Fibroblast of upper back skin (primary cell): ENCODE measurements around the gene MTERF1.
"Not testable (repeated sequence)": the region's sequence is repeated elsewhere in the genome, so short reads cannot be mapped to it uniquely, and the experiment has no call there.

Source experiments
- DNase-seq: peaks from one replicate; pipeline ENCODE4 v3.0.0-alpha.2; 2013

Gene MTERF1

GRCh38 chr7:91880413-91881241 is at the start of gene MTERF1:
TSS of gene MTERF1 (minus strand) at chr7:91880702. CDS start at chr7:91880083, 619 bp downstream.
- peak; percentile 92 for DNase-seq

DNA sequence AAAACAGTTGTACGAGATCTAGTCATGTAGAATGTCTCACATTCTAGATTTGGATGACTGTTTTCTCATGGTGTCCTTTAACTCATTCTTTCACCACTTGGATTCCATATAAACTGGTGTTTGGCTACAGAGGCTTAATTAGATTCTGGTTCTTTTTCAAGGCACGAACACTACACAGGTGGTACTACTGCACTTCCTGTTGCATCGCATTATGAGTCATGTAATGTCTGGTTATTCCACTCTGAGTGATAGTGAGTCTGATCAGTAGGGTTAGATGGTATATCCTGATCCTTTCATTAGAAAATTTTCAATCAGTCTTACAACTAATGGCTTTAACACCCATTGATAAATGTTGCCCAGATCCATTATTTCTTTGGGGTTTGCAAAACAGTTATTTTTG is 49.0 kb upstream of the MTERF1 start:
- no peak for DNase-seq

- no peak for DNase-seq
Observed at GRCh38 chr7:91927912-91928311, 47.4 kb upstream of the MTERF1 start.

DNA sequence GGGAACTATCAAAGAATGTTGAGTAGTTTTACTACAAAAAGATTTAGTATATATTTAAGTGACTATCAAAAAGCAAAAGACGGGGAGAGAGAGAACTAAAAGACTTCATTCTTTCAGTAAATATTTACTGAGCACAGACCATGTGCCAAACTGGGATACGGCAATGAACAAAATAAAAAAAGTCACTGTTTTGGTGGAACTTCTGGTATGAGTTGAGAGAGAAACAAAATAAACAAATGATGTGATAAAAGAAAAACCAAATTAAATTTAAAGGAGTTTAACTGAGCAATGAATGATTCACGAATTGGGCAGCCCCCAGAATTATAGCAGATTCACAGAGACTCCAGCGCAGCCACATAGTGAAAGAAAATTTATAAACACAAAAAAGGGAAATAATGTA is 42.4 kb upstream of the MTERF1 start:
- no peak for DNase-seq

DNA sequence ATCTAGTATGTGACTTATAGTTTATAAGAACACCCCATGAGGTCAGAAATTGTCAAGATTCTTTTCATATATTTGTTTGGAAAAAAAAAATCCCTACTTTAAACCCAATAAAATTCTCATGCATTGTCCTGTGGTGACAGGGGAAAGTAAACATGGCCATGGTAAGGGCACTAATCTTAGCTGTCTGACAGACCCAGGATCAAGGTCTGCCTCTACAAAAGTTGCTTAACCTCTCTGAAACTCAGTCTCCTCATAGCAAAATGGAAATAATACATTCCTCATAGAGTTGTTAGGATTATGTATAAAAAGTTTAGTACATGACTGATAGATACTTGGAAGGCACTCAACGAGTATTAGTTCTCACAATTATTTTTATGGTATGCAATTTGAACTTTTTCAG is 37.9 kb upstream of the MTERF1 start:
- DNase-seq = no peak

DNA sequence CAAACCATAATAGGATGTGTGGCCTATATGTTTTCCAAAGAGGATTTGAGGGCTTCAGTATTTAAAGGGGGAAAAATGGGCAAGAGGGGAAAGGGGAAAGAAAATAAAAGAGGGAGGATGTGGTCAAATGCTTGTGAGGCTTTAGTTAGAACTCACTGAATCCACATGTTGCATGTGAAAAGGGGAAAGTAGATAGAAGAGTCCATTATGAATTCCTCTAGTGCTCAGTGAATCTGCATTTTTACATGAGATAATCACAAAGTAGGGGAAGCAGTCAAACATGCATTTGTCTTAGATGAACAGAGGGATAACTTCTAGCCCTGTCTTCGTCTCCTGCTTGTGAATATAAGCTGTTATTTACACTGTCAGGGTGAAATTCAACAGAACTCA is 35.5 kb upstream of the MTERF1 start:
- DNase-seq = peak; percentile 24

- DNase-seq = peak; percentile 50
Observed at GRCh38 chr7:91915401-91916050, 35.0 kb upstream of the MTERF1 start.

DNA sequence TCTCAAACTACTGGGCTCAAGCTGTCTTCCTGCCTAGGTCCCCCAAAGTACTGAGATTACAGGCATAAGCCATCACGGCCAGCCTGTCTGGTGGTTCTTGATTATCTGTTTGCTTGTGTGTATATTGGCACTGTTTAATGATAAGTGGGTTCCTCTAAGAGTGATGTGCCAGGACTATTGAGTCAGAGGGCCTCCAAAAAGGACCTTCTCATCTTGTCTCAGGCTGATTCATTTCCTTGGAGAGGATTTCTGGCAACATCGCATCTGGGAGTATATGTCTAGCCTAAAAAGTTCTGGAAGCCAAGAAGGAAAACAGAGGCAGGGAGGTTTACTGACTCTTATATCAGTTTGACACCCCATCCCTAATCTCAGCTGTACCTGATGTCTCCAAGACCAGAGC is 33.1 kb upstream of the MTERF1 start:
- peak; percentile 73 for DNase-seq

DNA sequence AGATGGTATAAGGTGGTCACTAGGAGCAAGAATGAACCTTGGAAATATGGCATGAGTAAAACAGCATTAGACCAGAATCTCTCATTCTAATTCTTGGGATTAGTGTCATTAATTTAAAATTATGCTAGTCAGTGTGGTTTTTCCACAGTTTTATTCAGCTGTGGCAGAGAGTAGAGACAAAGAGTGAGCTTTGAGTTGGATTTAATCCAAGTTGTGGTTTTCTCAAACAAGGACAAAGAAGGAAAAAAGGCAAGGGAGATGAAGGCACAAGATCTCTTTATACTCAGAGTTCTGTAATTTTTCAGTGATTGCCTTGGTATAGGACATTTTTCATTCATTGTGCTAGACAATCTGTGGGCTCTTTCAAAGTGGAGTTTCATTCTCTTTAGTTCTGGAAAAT is 32.0 kb upstream of the MTERF1 start:
- peak; percentile 48 for DNase-seq

DNA sequence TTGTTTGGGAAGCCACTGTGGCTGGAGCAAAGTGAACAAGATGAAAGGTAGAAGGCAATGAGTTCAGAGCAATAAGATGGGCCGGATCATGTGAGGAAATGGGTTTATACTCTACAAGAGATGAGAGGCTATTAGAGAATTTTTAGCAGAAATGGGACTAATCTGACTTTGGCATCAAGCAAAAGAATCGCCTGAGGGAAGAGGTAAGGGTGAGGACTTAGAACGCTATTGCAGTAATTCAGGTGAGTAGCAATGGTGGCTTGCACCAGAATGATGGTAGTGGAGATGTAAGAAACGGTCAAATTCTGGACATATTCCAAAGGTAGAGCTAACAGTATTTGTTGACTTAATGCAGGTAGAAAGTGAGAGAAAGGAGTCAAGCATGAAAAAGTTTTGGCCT is 30.6 kb upstream of the MTERF1 start:
- no peak for DNase-seq

DNA sequence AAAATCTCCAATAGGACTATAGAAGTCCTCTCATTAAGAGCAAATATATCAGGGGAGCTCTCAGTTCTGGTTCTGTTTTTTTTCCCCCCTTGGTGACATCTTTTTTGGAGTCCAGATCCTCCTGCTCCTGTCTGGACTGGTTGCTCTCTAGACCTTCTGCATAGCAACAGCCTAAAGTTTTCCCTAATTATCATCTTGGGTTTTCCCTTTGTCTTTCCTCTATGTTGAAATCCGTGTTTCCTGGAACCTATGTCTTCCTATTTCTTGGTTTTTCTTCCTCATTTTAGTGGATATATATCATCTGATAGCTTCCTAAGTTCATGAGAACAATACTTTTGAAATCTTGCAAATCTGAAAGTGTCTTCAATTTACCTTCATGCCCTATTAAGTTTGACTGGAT is 29.7 kb upstream of the MTERF1 start:
- DNase-seq = no peak

GRCh38 chr7:91899563-91899962 is 19.1 kb upstream of the MTERF1 start:
- no peak for DNase-seq

DNA sequence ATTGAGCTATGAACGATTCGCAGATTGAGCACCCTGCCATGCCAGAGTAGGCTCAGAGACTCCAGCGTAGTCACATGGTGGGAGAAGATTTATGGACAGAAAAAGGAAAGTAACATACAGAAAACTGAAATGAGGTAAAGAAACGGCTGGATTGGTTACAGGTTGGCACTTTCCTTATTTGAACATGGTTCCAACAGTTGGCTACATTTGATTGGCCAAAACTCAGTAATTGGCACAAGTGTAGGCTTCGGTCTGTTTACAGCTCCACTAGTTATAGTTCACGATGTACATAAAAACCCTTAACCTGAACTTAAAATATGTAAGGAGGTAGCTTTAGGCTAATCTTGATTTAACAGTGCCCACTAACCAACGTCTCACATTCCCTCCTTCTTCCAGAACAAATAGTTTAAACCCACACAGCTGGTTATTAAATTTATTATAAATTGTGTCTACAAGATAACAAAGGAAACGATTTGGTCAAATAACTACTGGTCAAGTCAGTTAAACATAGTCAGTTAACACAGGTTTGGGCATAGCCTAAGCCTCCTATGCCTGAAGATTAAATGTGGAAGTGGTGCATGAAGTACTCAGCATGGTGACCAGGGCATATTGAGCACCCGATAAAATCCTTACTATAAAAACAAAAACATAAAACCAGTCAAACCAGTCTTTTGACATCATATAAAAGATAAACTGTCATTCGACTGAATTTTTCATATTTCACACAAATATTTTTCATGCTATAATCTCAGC is 17.9 kb upstream of the MTERF1 start:
- DNase-seq = no peak

DNA sequence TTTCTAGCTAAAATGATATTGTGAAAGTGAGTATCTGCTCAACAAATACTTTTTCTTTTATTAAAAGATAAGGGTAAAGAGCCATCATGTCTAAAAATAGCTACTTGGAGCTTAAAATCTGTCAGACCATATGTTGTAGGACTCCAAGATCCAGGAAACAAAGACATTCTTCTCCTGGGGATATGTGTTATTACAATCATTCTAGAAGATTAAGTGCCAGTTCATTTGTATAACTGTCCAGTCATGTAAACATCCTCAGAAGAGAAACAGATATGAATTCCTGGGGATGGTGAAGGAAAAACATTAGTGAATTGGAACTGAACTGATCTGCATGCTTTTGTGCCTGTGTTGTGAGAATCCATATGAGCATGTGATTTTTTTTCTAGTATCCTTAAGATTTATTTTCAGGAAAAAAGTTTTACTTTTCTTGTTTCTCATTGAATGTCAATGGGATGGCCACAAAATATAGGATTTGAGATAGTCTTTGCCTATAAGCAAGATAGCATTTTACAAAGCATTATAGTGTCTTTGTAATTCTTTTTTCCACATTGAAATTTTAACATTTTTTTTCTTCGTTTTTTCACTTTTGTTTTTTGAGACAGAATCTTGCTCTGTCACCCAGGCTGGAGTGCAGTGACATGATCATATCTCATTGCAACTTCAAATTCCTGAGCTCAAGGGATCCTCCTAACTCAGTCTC is 14.4 kb upstream of the MTERF1 start:
- DNase-seq = no peak

DNA sequence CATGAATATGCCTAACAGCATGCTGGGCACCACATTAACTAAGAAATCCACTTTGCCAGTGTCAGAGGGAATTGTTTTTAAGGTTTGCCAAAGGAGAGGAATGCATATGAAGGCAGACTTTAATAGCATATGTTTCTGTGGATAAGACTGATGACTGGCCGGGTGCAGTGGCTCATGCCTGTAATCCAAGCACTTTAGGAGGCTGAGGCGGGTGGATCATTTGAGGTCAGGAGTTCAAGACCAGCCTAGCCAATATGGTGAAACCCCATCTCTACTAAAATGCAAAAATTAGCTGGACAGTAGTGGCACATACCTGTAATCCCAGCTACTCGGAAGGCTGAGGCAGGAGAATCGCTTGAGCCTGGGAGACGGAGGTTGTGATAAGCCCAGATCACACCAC is 13.2 kb upstream of the MTERF1 start:
- DNase-seq = not testable (repeated sequence)

- DNase-seq = peak; percentile 47
Observed at GRCh38 chr7:91892821-91893340, 12.4 kb upstream of the MTERF1 start.

- DNase-seq = no peak
Observed at GRCh38 chr7:91892099-91892705, 11.7 kb upstream of the MTERF1 start.

DNA sequence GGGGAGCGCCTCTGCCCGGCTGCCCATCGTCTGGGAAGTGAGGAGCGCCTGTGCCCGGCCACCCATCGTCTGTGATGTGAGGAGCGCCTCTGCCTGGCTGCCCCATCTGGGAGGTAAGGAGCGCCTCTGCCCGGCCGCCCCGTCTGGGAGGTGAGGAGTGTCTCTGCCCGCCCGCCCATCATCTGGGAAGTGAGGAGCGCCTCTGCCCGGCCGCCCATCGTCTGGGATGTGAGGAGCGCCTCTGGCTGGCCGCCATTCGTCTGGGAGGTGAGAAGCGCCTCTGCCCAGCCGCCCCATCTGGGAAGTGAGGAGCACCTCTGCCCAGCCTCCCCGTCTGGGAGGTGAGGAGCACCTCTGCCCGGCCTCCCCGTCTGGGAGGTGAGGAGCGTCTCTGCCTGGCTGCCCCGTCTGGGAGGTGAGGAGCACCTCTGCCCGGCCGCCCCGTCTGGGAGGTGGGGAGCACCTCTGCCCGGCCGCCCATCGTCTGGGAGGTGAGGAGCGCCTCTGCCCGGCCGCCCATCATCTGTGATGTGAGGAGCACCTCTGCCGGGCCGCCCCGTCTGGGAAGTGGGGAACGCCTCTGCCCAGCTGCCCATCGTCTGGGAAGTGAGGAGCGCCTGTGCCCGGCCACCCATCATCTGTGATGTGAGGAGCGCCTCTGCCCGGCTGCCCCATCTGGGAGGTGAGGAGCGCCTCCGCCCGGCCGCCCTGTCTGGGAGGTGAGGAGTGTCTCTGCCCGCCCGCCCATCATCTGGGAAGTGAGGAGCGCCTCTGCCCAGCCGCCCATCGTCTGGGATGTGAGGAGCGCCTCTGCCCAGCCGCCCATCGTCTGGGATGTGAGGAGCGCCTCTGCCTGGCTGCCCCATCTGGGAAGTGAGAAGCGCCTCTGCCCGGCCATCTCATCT is 8.0 kb upstream of the MTERF1 start:
- not testable (repeated sequence) for DNase-seq

DNA sequence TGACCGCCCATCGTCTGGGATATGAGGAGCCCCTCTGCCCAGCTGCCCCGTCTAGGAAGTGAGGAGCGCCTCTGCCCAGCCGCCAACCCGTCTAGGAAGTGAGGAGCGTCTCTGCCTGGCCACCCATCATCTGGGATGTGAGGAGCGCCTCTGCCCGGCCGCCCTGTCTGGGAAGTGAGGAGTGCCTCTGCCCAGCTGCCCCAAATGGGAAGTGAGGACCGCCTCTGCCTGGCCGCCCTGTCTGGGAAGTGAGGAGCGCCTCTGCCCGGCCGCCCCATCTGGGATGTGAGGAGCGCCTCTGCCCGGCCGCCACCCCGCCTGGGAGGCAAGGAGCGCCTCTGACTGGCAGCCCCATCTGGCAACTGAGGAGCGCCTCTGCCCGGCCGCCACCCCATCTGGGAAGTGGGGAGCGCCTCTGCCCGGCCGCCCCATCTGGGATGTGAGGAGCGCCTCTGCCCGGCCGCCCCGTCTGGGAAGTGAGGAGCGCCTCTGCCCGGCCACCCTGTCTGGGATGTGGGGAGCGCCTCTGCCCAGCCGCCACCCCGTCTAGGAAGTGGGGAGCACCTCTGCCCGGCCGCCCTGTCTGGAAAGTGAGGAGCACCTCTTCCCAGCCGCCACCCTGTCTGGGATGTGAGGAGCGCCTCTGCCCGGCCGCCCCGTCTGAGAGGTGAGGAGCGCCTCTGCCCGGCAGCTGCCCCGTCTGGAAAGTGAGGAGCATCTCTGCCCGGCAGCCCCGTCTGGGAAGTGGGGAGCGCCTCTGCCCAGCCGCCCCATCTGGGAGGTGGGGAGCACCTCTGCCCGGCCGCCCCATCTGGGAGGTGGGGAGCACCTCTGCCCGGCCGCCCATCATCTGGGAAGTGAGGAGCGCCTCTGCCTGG is 7.1 kb upstream of the MTERF1 start:
- not testable (repeated sequence) for DNase-seq

- DNase-seq = peak; percentile 28
Observed at GRCh38 chr7:91883676-91884362, 3.3 kb upstream of the MTERF1 start.
